ENCODE results near the gene ANK3.

DNA sequence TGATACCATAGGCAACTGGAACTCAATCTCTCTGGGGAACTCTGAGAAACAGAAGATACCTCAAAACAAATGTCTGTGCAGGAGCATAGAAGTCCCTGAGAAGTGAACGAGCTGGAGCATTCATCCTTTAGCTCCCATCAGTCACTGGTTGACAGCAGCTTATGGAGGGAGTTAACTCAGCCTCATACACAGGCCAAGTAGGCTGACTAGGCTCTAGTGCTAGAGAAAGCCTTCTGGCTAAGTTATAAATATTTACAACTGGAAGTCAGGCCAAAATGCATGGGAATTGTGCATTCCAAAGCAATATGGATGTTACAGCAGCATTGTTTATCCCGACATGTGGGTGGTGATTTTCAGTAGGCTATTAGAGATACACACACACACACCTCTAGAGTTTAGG, 66.5 kb downstream of the ANK3 start:
- TF ChIP-seq EZH2phosphoT487 (IDR thresholded peaks at IDR 0.05; ENCODE audit: insufficient read depth, low read depth) (no peak), EZH2 (IDR thresholded peaks at IDR 0.05; ENCODE audit: insufficient read depth, poor library complexity, severe bottlenecking) (no peak)
